NCI-H82 (cell line): ENCODE measurements around the gene CD81.
"Not testable (repeated sequence)": the region's sequence is repeated elsewhere in the genome, so short reads cannot be mapped to it uniquely, and the experiment has no call there.

ENCODE experiments used
- DNase-seq: peaks from one replicate; lab custom pipeline; 2025; lab: John Stamatoyannopoulos, UW

Gene CD81

GRCh38 chr11:2376751-2377451 is at the start of gene CD81:
Gene CD81 (plus strand): TSS chr11:2377310. CDS start chr11:2377550, 240 bp downstream.
- DNase-seq = peak; percentile 30

GRCh38 chr11:2328021-2328420 is 49.1 kb upstream of the CD81 start:
- no peak for DNase-seq

GRCh38 chr11:2328656-2329354 is 48.3 kb upstream of the CD81 start:
- DNase-seq = no peak

GRCh38 chr11:2329551-2329950 is 47.6 kb upstream of the CD81 start:
- no peak for DNase-seq

- DNase-seq = no peak
These were observed 46.4 kb upstream of the CD81 start for GRCh38 chr11:2330696-2331095.

GRCh38 chr11:2331404-2331803 is 45.7 kb upstream of the CD81 start:
- DNase-seq = no peak

- not testable (repeated sequence) for DNase-seq
These were observed 44.5 kb upstream of the CD81 start for GRCh38 chr11:2332569-2332968.

GRCh38 chr11:2333486-2334205 is 43.5 kb upstream of the CD81 start:
- DNase-seq = not testable (repeated sequence)

GRCh38 chr11:2335286-2335685 is 41.8 kb upstream of the CD81 start:
- not testable (repeated sequence) for DNase-seq

GRCh38 chr11:2338760-2339159 is 38.4 kb upstream of the CD81 start:
- not testable (repeated sequence) for DNase-seq

- no peak for DNase-seq
These were observed 34.6 kb upstream of the CD81 start for GRCh38 chr11:2342557-2342956.

- DNase-seq = no peak
These were observed 34.1 kb upstream of the CD81 start for GRCh38 chr11:2342981-2343380.

GRCh38 chr11:2343502-2343901 is 33.6 kb upstream of the CD81 start:
- no peak for DNase-seq

GRCh38 chr11:2345050-2345449 is 32.1 kb upstream of the CD81 start:
- DNase-seq = no peak

- no peak for DNase-seq
These were observed 31.1 kb upstream of the CD81 start for GRCh38 chr11:2346014-2346413.

GRCh38 chr11:2346586-2347307 is 30.4 kb upstream of the CD81 start:
- no peak for DNase-seq

GRCh38 chr11:2347308-2347830 is 29.7 kb upstream of the CD81 start:
- DNase-seq = no peak

GRCh38 chr11:2348986-2349385 is 28.1 kb upstream of the CD81 start:
- DNase-seq = no peak

- DNase-seq = no peak
These were observed 25.4 kb upstream of the CD81 start for GRCh38 chr11:2351701-2352100.

- DNase-seq = no peak
These were observed 24.7 kb upstream of the CD81 start for GRCh38 chr11:2352420-2352819.

GRCh38 chr11:2355000-2355644 is 22.0 kb upstream of the CD81 start:
- no peak for DNase-seq

- no peak for DNase-seq
These were observed 19.9 kb upstream of the CD81 start for GRCh38 chr11:2357246-2357645.
